Measurements from ENCODE around the gene LCE2A. TPM values are rescaled to one million over a fixed set of nuclear protein-coding genes. Genes with fewer than 3 reads are reported as not detected.
"Not testable (repeated sequence)": the region's sequence is repeated elsewhere in the genome, so short reads cannot be mapped to it uniquely, and the experiment has no call there.

Gene LCE2A, protein sequence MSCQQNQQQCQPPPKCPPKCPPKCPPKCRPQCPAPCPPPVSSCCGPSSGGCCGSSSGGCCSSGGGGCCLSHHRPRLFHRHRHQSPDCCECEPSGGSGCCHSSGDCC
- not detected for total RNA-seq

DNA sequence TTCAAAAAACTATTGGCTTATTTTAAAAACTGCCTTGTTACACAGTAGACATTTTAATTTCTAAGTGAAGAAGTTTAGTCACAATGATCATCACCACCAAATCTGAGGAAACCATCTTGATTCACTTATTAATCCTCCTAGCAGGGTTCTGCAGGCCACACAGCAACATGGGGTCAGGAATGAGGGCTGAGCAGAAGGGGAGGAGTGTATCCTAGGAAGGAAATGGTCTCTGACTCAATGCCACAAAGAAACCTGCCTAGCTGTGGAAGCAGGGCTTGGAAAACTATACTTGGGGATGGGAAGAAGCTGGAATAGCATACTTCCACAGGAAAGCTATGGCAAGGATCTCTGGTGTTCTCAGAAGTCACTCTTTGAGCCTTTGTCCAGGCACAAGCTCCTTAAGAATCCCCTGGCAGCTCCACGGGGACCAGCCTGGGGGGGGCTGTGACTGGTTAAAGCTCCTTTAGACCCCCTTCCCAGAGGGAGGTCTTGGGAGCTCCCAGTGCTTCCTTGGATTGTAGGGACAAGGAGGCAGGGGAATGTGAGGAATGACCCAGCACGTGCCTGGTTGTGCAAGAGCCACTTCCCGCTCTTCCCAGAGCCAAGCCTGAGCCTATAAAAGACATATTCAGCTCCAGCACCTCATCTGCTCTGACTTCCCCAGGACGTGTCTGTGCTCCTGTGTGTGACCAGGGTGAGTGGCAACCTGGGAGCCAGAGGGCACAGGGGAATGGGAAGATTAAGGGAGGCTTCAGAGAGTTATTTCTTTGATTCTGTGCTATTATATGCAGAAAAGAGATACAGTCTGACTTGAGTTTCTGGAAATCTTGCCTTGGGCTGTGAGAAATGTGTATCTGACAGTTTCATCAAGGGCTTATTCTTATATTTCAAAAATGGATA lies at the start of gene LCE2A:
Gene LCE2A (plus strand): TSS at position 645 of the 900 bp plus-strand sequence. CDS start 557 bp downstream, outside the sequence.
- CTCF ChIA-PET = no interaction called here
- POLR2A ChIA-PET = no interaction called here

DNA sequence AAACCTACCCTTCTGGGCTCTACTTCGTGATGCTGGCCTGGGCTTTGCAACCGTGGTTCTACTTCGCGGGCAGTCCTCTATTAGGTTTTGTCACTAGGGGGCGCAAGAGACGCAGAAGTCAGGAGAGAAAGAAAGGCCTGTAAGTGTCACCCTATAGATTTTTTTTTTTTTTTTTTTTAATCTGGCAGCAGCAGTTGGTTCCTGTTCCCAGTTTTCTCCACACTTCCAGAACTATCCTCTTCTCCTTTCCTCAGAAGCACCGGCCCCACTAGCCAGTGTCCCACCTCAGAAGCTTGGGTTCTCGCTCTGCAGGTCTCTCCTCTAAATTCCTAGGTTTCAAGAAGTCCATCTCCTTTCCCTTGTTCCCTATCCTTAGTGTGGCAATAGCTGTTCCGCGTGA lies 44.0 kb upstream of the LCE2A start:
- ChIA-PET POLR2A (no interaction called here), CTCF (interaction anchor here (0.7 to 1.3 kb wide), 7 partner anchors 9 to 846 kb away, joined by 3 to 5 read pairs (median 3); no protein-coding TSS in a partner anchor)

DNA sequence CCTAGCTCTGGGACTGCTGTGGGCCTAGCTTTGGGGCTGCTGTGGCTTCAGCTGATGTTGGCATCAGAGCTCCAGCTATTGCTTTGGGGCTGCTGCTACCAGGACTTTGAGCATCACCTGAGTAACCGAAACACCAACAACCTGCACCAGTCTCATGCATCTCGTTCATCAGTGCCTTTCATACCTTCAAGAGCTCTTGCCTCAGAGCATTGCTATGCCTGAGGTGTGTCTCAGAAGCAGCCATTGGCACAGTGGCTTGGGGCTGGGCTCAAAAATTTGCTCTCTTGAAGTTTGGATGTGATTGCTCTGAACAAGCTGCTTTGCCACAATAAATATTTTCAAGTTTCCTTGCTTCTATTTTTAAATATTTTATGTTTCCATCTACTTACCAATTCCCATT lies 41.7 kb upstream of the LCE2A start:
- ChIA-PET POLR2A (no interaction called here), CTCF (interaction anchor here (0.6 kb wide), 1 partner anchor 17 kb away, joined by 3 read pairs; no protein-coding TSS in a partner anchor)

DNA sequence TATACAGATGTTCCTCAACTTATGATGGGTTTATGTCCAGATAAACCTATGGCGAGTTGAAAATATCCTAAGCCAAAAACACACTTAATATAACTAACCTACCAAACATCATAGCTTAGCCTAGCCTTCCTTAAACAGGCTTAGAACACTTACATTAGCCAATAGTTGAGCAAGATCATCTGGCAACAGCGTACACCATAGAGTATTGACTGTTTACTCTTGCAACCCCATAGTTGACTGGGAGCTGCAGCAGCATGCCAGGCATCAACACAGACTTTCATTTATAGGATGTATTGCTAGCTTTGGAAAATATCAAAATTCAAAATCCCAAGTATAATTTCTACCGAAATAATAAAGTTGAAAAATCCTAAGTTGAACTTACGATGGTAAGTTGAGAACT lies 40.5 kb upstream of the LCE2A start:
- ChIA-PET CTCF (no interaction called here), POLR2A (interaction anchor here (0.6 kb wide), 1 partner anchor 118 kb away, joined by 3 read pairs; no protein-coding TSS in a partner anchor)

DNA sequence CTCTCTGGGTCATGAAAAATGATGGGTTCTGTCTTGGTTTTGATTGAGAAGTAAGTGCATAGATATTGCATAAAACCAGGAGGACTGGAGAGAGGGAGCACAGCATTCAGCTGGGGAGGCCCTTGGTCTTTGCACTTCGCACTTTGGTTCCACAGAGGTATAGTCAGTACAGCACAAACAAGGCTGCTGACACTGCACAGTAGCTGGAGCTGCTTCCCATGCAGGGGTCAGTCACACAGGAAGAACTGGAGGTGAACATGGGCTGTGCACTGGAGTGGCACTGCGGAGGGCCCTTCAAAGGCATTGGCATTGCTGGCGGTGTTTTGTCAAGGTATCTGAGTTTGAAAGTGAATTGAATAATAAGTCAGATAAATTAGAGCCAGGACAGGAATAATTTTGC lies 39.5 kb upstream of the LCE2A start:
- ChIA-PET CTCF (no interaction called here), POLR2A (no interaction called here)

DNA sequence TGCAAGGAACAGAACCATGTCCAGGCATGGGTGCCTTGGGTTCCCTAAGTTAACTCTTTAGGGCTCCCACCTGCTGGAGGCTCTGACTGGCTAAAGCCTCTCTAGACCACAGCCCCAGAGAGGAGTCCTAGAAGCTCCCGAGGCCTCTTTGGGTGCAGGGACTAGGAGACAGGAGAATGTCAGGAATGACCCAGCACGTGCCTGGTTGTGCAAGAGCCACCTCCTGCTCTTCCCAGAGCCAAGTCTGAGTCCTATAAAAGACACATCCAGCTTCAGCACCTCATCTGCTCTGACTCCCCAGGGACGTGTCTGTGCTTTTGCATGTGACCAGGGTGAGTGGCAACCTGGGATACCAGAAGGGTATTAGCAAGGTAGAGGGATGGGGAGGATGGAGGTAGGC lies 35.0 kb upstream of the LCE2A start, which contains the start of gene LCE2D:
Gene LCE2D (plus strand): TSS at position 283 of the 400 bp plus-strand sequence. CDS start 726 bp downstream, outside the sequence.
- ChIA-PET POLR2A (no interaction called here), CTCF (no interaction called here)

DNA sequence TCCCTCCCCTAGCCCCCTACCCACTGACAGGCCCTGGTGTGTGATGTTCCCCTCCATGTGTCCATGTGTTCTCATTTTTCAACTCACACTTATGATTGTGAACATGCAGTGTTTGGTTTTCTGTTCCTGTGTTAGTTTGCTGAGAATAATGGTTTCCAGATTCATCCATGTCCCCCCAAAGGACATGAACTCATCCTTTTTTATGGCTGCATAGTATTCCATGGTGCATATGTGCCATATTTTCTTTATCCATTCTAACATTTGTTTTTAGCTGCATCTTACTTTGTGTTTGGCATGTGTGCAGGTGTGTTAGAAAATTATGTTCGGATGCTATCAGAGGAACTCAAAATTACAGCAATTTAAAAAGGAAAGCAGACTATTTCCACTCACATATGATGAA lies 32.0 kb upstream of the LCE2A start:
- POLR2A ChIA-PET, CTCF ChIA-PET: not testable (repeated sequence)

DNA sequence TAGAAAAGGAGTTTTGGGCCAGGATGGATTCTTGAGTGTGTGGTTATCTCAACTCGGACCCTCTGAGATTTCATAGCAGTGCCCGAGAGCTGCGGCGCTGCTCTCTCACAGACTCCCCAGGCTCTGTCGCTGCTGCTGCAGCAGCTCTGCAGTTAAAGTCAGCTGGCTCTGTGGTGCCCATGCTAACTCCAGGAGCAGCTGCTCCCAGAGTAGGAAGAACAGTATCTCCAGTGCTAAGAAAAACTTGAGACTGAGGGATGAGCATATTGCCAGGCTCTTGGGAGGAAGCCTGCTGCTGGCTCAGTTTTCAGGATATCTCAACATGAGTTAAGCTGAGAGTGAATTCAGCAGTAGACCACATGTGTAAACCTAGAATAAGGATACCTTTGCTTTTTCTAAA lies 30.5 kb upstream of the LCE2A start:
- ChIA-PET POLR2A (no interaction called here), CTCF (no interaction called here)

DNA sequence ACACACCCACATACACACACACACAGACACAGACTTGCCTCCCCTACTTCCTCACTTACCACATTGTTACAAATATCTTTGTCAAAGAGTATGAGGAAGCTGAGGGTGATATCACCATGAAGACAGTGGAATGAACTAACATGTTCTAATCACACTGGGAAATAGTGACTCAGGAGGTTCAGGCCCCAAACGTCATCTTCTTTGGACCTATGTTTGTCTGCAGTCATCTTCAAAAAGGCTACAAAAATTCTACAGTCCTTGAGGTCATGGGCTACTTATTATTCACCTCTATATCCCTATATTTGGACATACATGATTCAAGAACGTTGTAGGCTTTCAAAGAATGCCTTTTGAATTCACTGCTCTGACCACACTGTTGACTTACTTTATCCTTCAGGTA lies 25.1 kb upstream of the LCE2A start:
- CTCF ChIA-PET = no interaction called here
- POLR2A ChIA-PET = no interaction called here

DNA sequence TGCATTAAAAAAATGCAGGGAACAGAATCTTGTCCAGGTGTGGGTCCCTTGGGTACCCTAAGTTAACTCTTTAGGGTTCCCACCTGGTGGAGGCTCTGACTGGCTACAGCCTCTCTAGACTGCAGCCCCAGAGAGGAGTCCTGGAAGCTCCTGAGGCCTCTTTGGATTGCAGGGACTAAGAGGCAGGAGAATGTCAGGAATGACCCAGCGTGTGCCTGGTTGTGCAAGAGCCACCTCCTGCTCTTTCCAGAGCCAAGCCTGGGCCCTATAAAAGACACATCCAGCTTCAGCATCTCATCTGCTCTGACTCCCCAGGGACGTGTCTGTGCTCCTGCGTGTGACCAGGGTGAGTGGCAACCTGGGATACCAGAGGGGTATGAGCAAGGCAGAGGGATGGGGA lies 23.2 kb upstream of the LCE2A start, which contains the start of gene LCE2C:
Gene LCE2C (plus strand): TSS at position 297 of the 400 bp plus-strand sequence. CDS start 737 bp downstream, outside the sequence.
- CTCF ChIA-PET, POLR2A ChIA-PET: not testable (repeated sequence)

DNA sequence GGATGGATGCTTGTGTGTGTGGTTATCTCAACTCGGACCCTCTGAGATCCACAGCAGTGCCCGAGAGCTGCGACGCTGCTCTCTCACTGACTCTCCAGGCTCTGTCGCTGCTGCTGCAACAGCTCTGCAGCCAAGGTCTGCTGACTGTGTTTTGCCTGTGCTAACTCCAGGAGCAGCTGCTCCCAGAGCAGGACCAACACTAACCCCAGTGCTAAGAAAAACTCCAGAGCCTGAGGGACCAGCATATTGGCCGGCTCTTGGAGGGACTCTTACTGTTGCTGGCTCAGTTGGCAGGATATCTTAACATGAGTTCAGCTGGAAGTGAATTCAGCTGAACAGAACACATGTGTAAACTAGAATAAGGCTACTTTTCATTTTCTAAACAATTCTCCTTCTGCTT lies 18.7 kb upstream of the LCE2A start:
- ChIA-PET CTCF (no interaction called here), POLR2A (no interaction called here)

DNA sequence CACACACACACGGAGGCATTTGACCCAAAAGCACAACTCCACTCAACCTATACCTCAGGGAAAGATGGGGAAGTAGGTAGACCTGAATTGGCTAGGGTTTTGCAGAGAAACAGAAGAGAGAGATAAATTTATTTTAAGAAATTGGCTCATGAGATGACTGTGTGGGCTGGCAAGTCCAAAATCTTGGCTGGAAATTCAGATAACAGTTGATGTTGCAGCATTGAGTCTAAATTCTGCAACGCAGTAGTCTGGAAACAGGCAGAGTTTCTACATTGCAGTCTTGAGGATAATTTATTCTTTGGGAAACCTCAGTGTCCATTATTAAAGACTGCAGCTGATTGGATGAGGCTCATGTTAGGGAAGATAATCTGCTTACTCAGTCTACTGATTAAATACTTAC lies 16.5 kb upstream of the LCE2A start:
- CTCF ChIA-PET = no interaction called here
- POLR2A ChIA-PET = no interaction called here

DNA sequence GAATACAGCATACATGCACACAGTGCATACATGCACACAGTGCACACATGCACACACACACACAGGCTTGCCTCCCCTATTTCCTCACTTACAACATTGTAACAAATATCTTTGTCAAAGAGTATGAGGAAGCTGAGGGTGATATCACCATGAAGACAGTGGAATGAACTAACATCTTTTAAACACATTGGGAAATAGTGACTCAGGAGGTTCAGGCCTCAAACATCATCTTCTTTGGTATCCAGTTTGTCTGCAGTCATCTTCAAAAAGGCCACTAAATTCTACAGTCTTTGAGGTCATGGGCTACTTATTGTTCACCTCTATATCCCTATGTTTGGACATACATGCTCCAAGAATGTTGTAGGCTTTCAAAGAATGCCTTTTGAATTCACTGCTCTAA lies 14.3 kb upstream of the LCE2A start:
- POLR2A ChIA-PET = no interaction called here
- CTCF ChIA-PET = no interaction called here

DNA sequence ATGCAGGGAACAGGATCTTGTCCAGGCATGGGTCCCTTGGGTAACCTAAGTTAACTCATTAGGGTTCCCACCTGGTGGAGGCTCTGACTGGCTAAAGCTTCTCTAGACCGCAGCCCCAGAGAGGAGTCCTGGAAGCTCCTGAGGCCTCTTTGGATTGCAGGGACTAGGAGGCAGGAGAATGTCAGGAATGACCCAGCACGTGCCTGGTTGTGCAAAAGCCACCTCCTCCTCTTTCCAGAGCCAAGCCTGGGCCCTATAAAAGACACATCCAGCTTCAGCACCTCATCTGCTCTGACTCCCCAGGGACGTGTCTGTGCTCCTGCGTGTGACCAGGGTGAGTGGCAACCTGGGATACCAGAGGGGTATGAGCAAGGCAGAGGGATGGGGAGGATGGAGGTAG lies 12.3 kb upstream of the LCE2A start, which contains the start of gene LCE2B:
Gene LCE2B (plus strand): TSS at position 301 of the 400 bp plus-strand sequence. CDS start 721 bp downstream, outside the sequence.
- CTCF ChIA-PET = not testable (repeated sequence)

DNA sequence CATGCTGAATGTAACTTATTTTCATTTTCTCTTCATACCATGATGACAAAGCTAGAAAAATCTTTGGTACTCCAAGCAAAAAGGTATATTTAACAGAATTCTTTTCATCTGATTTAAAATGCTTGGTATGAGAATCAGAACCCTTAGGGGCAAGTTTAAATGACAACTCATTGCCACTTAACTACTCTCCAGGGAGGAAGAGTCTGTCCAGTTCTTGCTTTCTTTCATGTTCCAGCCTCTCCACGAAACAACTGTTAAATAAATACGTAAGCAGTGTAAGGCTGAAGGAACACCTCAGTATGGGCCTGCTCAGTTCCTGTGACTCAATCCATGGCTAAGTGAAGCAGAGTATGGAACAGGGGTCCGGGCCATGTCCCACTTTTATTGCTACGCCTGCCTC lies 1.6 kb downstream of the LCE2A start:
- POLR2A ChIA-PET = no interaction called here
- CTCF ChIA-PET = no interaction called here

More for the DNA sequence above, 12.3 kb upstream of the LCE2A start, which contains the start of gene LCE2B:
- POLR2A ChIA-PET = not testable (repeated sequence)

DNA sequence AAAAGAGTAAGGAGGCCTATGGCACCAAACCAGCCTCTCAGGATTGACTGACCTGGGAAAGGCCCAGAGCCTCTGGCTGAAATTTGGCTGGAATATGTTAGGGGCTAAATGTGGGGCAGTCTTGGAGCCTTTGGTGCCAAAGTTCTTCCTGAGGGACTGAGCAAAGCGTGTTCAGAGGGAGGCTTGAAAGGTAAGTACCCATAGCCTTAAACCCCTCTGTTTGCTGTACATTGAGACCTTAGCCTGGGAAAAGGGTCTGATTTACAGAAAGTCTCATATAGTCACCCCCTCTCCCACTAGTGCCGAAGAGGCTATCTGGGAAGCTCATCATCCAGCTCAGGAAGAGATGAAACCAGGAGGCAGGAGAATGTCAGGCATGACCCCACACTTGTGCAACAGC lies 9.7 kb downstream of the LCE2A start, which contains the start of gene LCE4A:
Gene LCE4A (plus strand): TSS at position 301 of the 400 bp plus-strand sequence. CDS start 916 bp downstream, outside the sequence.
- CTCF ChIA-PET = no interaction called here
- POLR2A ChIA-PET = no interaction called here

DNA sequence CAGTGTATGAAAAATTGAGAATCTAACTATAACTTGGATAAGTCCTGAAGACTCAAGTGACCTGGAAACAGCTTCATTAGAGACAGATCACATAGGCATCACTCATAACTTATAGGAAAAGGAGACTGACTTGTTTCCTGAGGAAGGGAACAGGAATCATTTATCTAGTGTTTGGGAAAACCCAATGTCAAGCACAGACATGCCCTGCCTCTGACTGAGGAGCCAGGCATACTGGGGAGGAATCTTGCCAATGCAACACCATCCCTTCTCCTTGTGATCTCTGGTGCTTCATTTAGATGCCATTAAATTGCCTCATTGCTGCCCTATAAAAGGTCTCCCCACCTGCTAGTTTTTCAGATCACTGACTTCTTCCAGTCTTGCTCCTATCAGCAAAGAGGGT lies 20.1 kb downstream of the LCE2A start:
- ChIA-PET CTCF (no interaction called here), POLR2A (no interaction called here)

DNA sequence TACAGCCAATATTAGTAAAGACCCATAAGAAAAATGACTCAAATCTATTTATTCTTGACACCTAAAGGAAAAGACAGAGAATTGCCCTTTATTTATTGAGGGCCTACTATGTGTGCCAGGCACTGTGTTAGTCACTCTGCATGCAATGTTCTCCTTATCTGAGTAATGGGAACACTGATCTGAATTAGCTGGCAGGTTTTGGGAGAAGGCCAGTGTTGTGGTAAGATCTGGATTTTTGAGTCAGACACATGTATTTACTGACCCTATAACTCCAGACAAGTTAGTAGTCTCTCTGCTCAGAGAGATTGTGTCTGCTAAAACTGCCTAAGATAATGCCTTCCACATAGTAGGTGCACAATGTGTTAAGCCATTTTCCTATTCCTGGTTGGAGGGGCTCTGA lies 27.1 kb downstream of the LCE2A start:
- CTCF ChIA-PET = no interaction called here
- POLR2A ChIA-PET = no interaction called here

DNA sequence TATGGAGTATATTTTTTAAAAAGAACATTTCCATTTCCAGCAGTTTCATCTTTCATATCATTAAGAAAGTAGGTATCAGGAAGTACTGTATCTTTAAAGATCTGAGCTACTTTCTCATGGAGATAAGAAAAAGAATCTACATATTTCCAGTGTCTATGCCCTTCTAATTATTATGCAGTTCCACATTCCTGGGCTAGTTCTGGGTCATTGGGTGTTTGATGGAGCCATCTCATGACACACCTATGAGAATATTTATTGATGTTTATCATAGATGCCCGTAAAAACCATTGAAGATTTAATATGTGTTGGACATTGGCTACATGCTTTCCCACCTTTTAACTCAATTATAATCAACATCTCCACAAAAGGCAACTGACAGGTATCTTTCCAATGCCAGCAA lies 30.8 kb downstream of the LCE2A start:
- ChIA-PET CTCF (no interaction called here), POLR2A (no interaction called here)

DNA sequence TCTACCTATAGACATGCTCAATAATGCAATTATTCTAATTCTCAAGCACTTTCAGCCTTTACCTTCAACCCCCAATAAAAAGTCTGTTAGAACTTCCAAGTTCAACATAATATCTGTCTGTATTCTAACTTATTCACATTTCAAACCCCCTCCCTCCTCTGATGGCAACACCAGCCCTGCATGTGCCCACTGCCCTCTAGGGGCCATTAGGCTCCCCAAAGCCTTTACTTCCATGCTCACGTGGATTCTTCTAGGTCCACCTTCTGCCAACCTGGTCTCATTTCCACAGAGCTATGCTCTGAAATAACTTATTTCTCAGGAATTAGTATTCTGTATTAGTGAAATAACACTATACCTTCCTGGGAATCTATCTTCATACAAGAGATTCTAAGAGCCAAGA lies 37.5 kb downstream of the LCE2A start:
- POLR2A ChIA-PET = no interaction called here

DNA sequence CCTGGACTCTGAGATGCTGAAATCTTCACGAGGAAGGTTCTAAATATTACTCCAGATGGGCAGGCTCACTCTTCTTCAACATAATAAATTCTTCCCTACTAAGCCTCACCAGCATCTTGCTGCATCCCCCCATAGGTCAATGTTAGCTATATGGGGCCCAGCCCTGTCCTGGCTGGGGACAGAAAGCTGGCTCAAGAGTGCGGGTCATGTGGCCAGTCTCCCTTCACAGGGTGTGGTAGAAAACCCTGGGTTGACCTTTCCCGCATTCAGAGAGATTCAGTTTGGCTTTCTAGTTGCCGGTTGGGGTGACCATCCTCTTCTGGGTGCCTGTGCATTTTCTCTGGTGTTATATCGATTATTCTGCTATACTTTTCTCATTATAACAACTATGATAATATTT lies 39.9 kb downstream of the LCE2A start:
- ChIA-PET POLR2A (no interaction called here), CTCF (no interaction called here)

More for the DNA sequence above, 37.5 kb downstream of the LCE2A start:
- CTCF ChIA-PET = no interaction called here

Data from activated CD8-positive, alpha-beta memory T cell treated with anti-CD3 and anti-CD28 coated beads for 36 hours (primary cell).